GM12878 (cell line): ENCODE measurements around the gene MAFF. TPM values are rescaled to one million over a fixed set of nuclear protein-coding genes. Genes with fewer than 3 reads are reported as not detected.
A peak's percentile ranks its signal among the peaks of the same experiment; 100 is the strongest.

Experiments used
- ATAC-seq: fragments of 200-7000 bp; cut with Tn5 transposase; 3 replicates; pipeline ENCODE4 v1.9.1; 2020; ENCODE audit warnings: mild to moderate bottlenecking, moderate library complexity
- BruUV-seq: library from RNA; stranded (reverse); fragments of 400-500 nt; replicated peaks from 2 replicates; lab custom pipeline; 2021; lab: Mats Ljungman, UMichigan
- CTCF ChIA-PET: fragments of 300-600 bp; sonication (Branson Sonifier 250); formaldehyde crosslinking; extraction: SDS; loops from one replicate; lab custom pipeline; 2021; ENCODE audit warnings: inconsistent platforms; lab: Yijun Ruan, JAX
- POLR2A ChIA-PET: fragments of 350-600 bp; formaldehyde crosslinking; extraction: SDS; loops from one replicate; lab custom pipeline; 2021; ENCODE audit warnings: inconsistent platforms; lab: Charles Lee
- RAD21 ChIA-PET: fragments of 300-600 bp; sonication (Branson Sonifier 250); formaldehyde crosslinking; loops from one replicate; lab custom pipeline; 2023; ENCODE audit warnings: antibody characterized with exemption; ENCODE audit not compliant: unreplicated experiment; lab: Charles Lee
- SMC1A ChIA-PET: fragments of 300-600 bp; sonication (Branson Sonifier 250); formaldehyde crosslinking; loops from one replicate; lab custom pipeline; 2023; ENCODE audit not compliant: unreplicated experiment, uncharacterized antibody; lab: Charles Lee
- DNase-seq: peaks from one replicate; pipeline ENCODE4 v3.0.0-alpha.2; 2011; ENCODE audit warnings: low read depth, low spot score
- FAIRE-seq: peaks from 3 replicates; lab custom pipeline; 2011; peaks lifted over from hg19 to GRCh38; lab: Jason Lieb, UNC
- H2AFZ ChIP-seq: 2 replicates; pipeline ENCODE4 v1.6.0; 2011; ENCODE audit warnings: low read depth, low read length, control low read depth; ENCODE audit not compliant: control insufficient read depth
- H3K27ac ChIP-seq: 2 replicates; pipeline ENCODE4 v1.5.1; 2011; ENCODE audit warnings: control low read depth; ENCODE audit not compliant: control insufficient read depth, insufficient read depth
- H3K27me3 ChIP-seq, 2 experiments: replicated peaks in 1 of 2; 2 replicates each; pipeline versions ENCODE4 v1.6.0 to v1.6.1; 2011; ENCODE audit warnings: low read length in 1 of 2; ENCODE audit not compliant: control insufficient read depth in 2 of 2, insufficient read depth in 2 of 2
- H3K36me3 ChIP-seq, 2 experiments: 2 replicates each; pipeline ENCODE4 v1.5.1; 2011; ENCODE audit warnings: low read length in 1 of 2; ENCODE audit not compliant: control insufficient read depth in 2 of 2, insufficient read depth in 2 of 2
- H3K4me1 ChIP-seq: 2 replicates; pipeline ENCODE4 v1.6.1; 2011; ENCODE audit warnings: mild to moderate bottlenecking, low read length, moderate library complexity, mixed read lengths; ENCODE audit not compliant: control insufficient read depth, insufficient read depth
- H3K4me2 ChIP-seq: 2 replicates; pipeline ENCODE4 v1.6.0; 2011; ENCODE audit warnings: control low read depth; ENCODE audit not compliant: control insufficient read depth, insufficient read depth
- H3K4me3 ChIP-seq: fragments of 200-600 bp; sonication (generic); 2 replicates; pipeline ENCODE4 v1.5.1; 2016
- H3K79me2 ChIP-seq: 2 replicates; pipeline ENCODE4 v1.6.0; 2011; ENCODE audit warnings: low read length; ENCODE audit not compliant: control insufficient read depth, insufficient read depth
- H3K9ac ChIP-seq: 2 replicates; pipeline ENCODE4 v1.8.0; 2011; ENCODE audit warnings: low read length, control low read depth, mixed read lengths; ENCODE audit not compliant: control insufficient read depth, insufficient read depth
- H3K9me3 ChIP-seq: replicated peaks from 3 replicates; pipeline ENCODE4 v1.5.1; 2011; ENCODE audit warnings: mild to moderate bottlenecking, low read length; ENCODE audit not compliant: control insufficient read depth, insufficient read depth
- H4K20me1 ChIP-seq: 2 replicates; pipeline ENCODE4 v1.6.0; 2011; ENCODE audit not compliant: control insufficient read depth, insufficient read depth
- ASH2L ChIP-seq: fragments of 300-600, 200-600 bp; sonication (generic); IDR thresholded peaks from 2 replicates; pipeline ENCODE4 v1.6.1; 2017; ENCODE audit warnings: low read depth, mild to moderate bottlenecking, borderline replicate concordance
- BACH1 ChIP-seq: fragments of 450-650 bp; IDR thresholded peaks from 2 replicates; pipeline ENCODE4 v1.6.1; 2017; ENCODE audit warnings: mild to moderate bottlenecking, borderline replicate concordance
- CHD2 ChIP-seq: IDR thresholded peaks from 2 replicates; pipeline ENCODE4 v1.6.1; 2011; ENCODE audit warnings: low read depth, low read length, improper control_type of control experiment, borderline replicate concordance
- FOXM1 ChIP-seq: IDR thresholded peaks from 2 replicates; pipeline ENCODE4 v1.6.1; 2012; ENCODE audit warnings: low read depth, mild to moderate bottlenecking, inconsistent platforms, low read length, moderate library complexity
- HDAC2 ChIP-seq: fragments of 200-600 bp; sonication (generic); IDR thresholded peaks from 2 replicates; pipeline ENCODE4 v1.6.1; 2017
- MXI1 ChIP-seq: fragments of 150-350 bp; IDR thresholded peaks from 2 replicates; pipeline ENCODE4 v1.6.1; 2011; ENCODE audit warnings: low read depth, mild to moderate bottlenecking, inconsistent platforms, low read length, improper control_type of control experiment
- NFXL1 ChIP-seq: fragments of 450-650 bp; IDR thresholded peaks from 2 replicates; pipeline ENCODE4 v1.6.1; 2017; ENCODE audit warnings: antibody characterized with exemption, mild to moderate bottlenecking, borderline replicate concordance
- NFYB ChIP-seq: IDR thresholded peaks from 2 replicates; pipeline ENCODE4 v1.6.1; 2011; ENCODE audit warnings: low read depth, mild to moderate bottlenecking, low read length, improper control_type of control experiment, moderate library complexity; ENCODE audit not compliant: insufficient read depth
- NKRF ChIP-seq: fragments of 450-650 bp; conservative IDR thresholded peaks from 2 replicates; pipeline ENCODE4 v1.6.1; 2017; ENCODE audit warnings: mild to moderate bottlenecking, moderate library complexity
- POLR2AphosphoS5 ChIP-seq: IDR thresholded peaks from 2 replicates; pipeline ENCODE4 v1.6.1; 2011; ENCODE audit warnings: mild to moderate bottlenecking, low read length, inconsistent platforms
- POU2F2 ChIP-seq: IDR thresholded peaks from 3 replicates; pipeline ENCODE4 v1.6.1; 2011; ENCODE audit warnings: low read depth, mild to moderate bottlenecking, low read length, borderline replicate concordance
- SKIL ChIP-seq: fragments of 450-650 bp; IDR thresholded peaks from 2 replicates; pipeline ENCODE4 v1.6.1; 2017; ENCODE audit warnings: mild to moderate bottlenecking, low read depth, inconsistent platforms; ENCODE audit not compliant: poor library complexity, severe bottlenecking
- SPI1 ChIP-seq: IDR thresholded peaks from 2 replicates; pipeline ENCODE4 v1.6.1; 2011; ENCODE audit warnings: low read depth, mild to moderate bottlenecking, low read length, moderate library complexity, borderline replicate concordance; ENCODE audit not compliant: insufficient read depth
- TAF1 ChIP-seq: IDR thresholded peaks from 2 replicates; pipeline ENCODE4 v1.6.1; 2011; ENCODE audit warnings: mild to moderate bottlenecking, low read depth, low read length, borderline replicate concordance
- WRNIP1 ChIP-seq: IDR thresholded peaks from 2 replicates; pipeline ENCODE4 v1.6.1; 2011; ENCODE audit warnings: low read depth, low read length, improper control_type of control experiment, borderline replicate concordance
- ZNF622 ChIP-seq: fragments of 450-650 bp; IDR thresholded peaks from 2 replicates; pipeline ENCODE4 v1.6.1; 2017; ENCODE audit warnings: mild to moderate bottlenecking, inconsistent platforms
- ZZZ3 ChIP-seq: IDR thresholded peaks from 2 replicates; pipeline ENCODE4 v1.6.1; 2011; ENCODE audit warnings: low read depth; ENCODE audit not compliant: control insufficient read depth, insufficient read length
- WGBS: methylation state at CpG from one replicate; pipeline ENCODE4 v1.1.6; 2016; ENCODE audit warnings: low lambda C conversion rate; ENCODE audit not compliant: insufficient replicate concordance, insufficient coverage; ENCODE audit errors: missing lambda C conversion rate; 5-methylcytosine and 5-hydroxymethylcytosine counted together
- in situ Hi-C: fragments of 300-500 bp; cut with MboI; formaldehyde crosslinking; loops from 9 replicates; pipeline ENCODE4 v1.14.3; 2018; ENCODE audit warnings: mixed read lengths
- intact Hi-C: fragments of 100-400 bp; cut with micrococcal nuclease; formaldehyde crosslinking; loops from one replicate; pipeline ENCODE4 v1.14.2; 2022; ENCODE audit not compliant: unreplicated experiment
- polyA plus RNA-seq, 11 experiments: library from polyadenylated mRNA; depleted of rRNA in 4 of 11; unstranded in 6 of 11; stranded (reverse) in 5 of 11; fragments of >200 nt; fragmentation: Nextera tagmentation in 4 of 11; fragmentation: Illumina TruSeq in 1 of 11; extraction: Ambion mirVana in 4 of 11; extraction: Trizol in 1 of 11; gene quantifications; 1 replicate in 1 of 11; 2 replicates in 10 of 11; pipeline versions ENCODE4 v1.2.1 to v1.2.3, GENCODE V29; 2011 to 2016; ENCODE audit warnings: inconsistent platforms in 2 of 11, missing spikeins in 2 of 11, low read depth in 1 of 11
- total RNA-seq, 4 experiments: library from RNA; depleted of rRNA in 3 of 4; stranded (reverse); fragments of >200 nt in 3 of 4; fragmentation: Illumina TruSeq in 1 of 4; extraction: Trizol in 1 of 4; gene quantifications; 2 replicates each; pipeline versions ENCODE4 v1.2.1 to v1.2.3, GENCODE V29; 2013 to 2021
- TF ChIP-seq, protein P1 (sequence below): IDR thresholded peaks from 2 replicates; pipeline ENCODE4 v1.6.1; 2012; ENCODE audit warnings: low read depth, low read length, improper control_type of control experiment

MAFF gene
- total and polyA plus RNA-seq, 10 of the 15 experiments (the other 5 are each of a cell fraction or from before 2014, with no cell fraction given): 0.22 to 2.3 (median 0.81) TPM; not detected in 1

- CTCF ChIA-PET: interaction anchor here (0.6 to 1.5 kb wide), 6 partner anchors 17 to 81 kb away, joined by 3 to 8 read pairs (median 4); no protein-coding TSS in a partner anchor
- Histone ChIP-seq H3K4me3 (peak within 1 kb of the TSS; percentile 89), H3K27ac (peak within 1 kb of the TSS; percentile 100), H3K4me2 (peak within 1 kb of the TSS; percentile 100), H3K9me3 (no peaks in the 10 kb centered on the region), H2AFZ (peak within 1 kb of the TSS; percentile 92), H3K79me2 (peaks cover 25% of the 10 kb centered on the region), H3K36me3 (no peaks in the 10 kb centered on the region), H3K27me3 (no peaks in the 10 kb centered on the region), H4K20me1 (no peaks in the 10 kb centered on the region), H3K9ac (peak within 1 kb of the TSS; percentile 94), H3K4me1 (peaks cover 40% of the 10 kb centered on the region)
- DNase-seq (peak; percentile 95), ATAC-seq (peak; percentile 85), FAIRE-seq (peak; percentile 75)
- POLR2A ChIA-PET: interaction anchor here (0.6 to 6.3 kb wide), 13 partner anchors 9 to 682 kb away, joined by 3 to 69 read pairs (median 4); partner anchors contain the start of gene MAFF
- in situ Hi-C loops: no loop called here
- no TSS peak for BruUV-seq
- WGBS: 0% methylated on average over 48 of the region's 48 CpGs
- intact Hi-C loops: loop anchor here (2.0 kb wide), 1 partner anchor 19 kb away; no protein-coding TSS in a partner anchor
- SMC1A ChIA-PET: interaction anchor here (0.9 to 2.5 kb wide), 8 partner anchors 17 to 124 kb away, joined by 3 to 11 read pairs (median 3); no protein-coding TSS in a partner anchor
- RAD21 ChIA-PET: interaction anchor here (0.7 to 1.9 kb wide), 7 partner anchors 17 to 218 kb away, joined by 3 to 9 read pairs (median 5); partner anchors contain the start of genes MAFF and TMEM184B
- TF ChIP-seq NKRF (0 out of 2 replicates have a peak, but pooled peaks have one; percentile 32), ASH2L (no peak), ZNF622 (no peak), NFXL1 (no peak), ZZZ3 (no peak), POU2F2 (no peak), SPI1 (0 out of 2 replicates have a peak, but pooled peaks have one; percentile 26), TAF1 (peak; percentile 40; the same call in 1 of the 2 replicates), BACH1 (peak; percentile 97), POLR2AphosphoS5 (no peak), MXI1 (0 out of 2 replicates have a peak, but pooled peaks have one; percentile 3), NFYB (peak; percentile 82), SKIL (no peak), FOXM1 (no peak), WRNIP1 (no peak), CHD2 (peak; percentile 49; the same call in 1 of the 2 replicates), HDAC2 (no peak)
- TF ChIP-seq, protein P1, sequence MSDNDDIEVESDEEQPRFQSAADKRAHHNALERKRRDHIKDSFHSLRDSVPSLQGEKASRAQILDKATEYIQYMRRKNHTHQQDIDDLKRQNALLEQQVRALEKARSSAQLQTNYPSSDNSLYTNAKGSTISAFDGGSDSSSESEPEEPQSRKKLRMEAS: peak; percentile 92
Measured at GRCh38 chr22:38181453-38182200, 20.2 kb upstream of the MAFF start, which contains the start of gene PLA2G6. PLA2G6 (minus strand) TSS chr22:38181830; CDS start chr22:38169426, 12,404 bp downstream.
